Keratinocyte (primary cell): Measurements from ENCODE around the gene DCDC2. TPM values are rescaled to one million over a fixed set of nuclear protein-coding genes. Genes with fewer than 3 reads are reported as not detected.
A peak's percentile ranks its signal among the peaks of the same experiment; 100 is the strongest.

ENCODE experiments used
- DNase-seq: peaks from one replicate; pipeline ENCODE4 v3.0.0-alpha.2; 2011; ENCODE audit warnings: low read depth, missing footprints, low spot score
- FAIRE-seq: peaks from 2 replicates; lab custom pipeline; 2011; peaks lifted over from hg19 to GRCh38; lab: Jason Lieb, UNC
- H2AFZ ChIP-seq: 2 replicates; pipeline ENCODE4 v1.6.0; 2012; ENCODE audit warnings: low read length, control low read depth, inconsistent platforms; ENCODE audit not compliant: control insufficient read depth
- H3K27ac ChIP-seq: 2 replicates; pipeline ENCODE4 v1.5.1; 2011; ENCODE audit warnings: low read length; ENCODE audit not compliant: control insufficient read depth, insufficient read depth
- H3K27me3 ChIP-seq: 3 replicates; pipeline ENCODE4 v1.6.0; 2011; ENCODE audit warnings: low read length; ENCODE audit not compliant: control insufficient read depth, insufficient read depth; ENCODE audit errors: extremely low read depth
- H3K36me3 ChIP-seq, 2 experiments: 2 replicates in 1 of 2; 3 replicates in 1 of 2; pipeline ENCODE4 v1.5.1; 2011; ENCODE audit warnings: low read length in 2 of 2, mild to moderate bottlenecking in 1 of 2; ENCODE audit not compliant: control insufficient read depth in 2 of 2, insufficient read depth in 2 of 2; ENCODE audit errors: extremely low read depth in 1 of 2
- H3K4me1 ChIP-seq: 3 replicates; pipeline ENCODE4 v1.5.1; 2011; ENCODE audit warnings: low read length; ENCODE audit not compliant: control insufficient read depth, insufficient read depth; ENCODE audit errors: extremely low read depth
- H3K4me2 ChIP-seq: 3 replicates; pipeline ENCODE4 v1.6.0; 2011; ENCODE audit warnings: low read depth, low read length; ENCODE audit not compliant: control insufficient read depth, insufficient read depth; ENCODE audit errors: extremely low read depth
- H3K4me3 ChIP-seq, 3 experiments: fragments of 200-600 bp in 1 of 3; sonication (generic) in 1 of 3; 2 replicates in 2 of 3; 3 replicates in 1 of 3; pipeline ENCODE4 v1.5.1; 2011 to 2016; ENCODE audit warnings: low read length in 3 of 3, mild to moderate bottlenecking in 3 of 3, control low read depth in 2 of 3, inconsistent platforms in 1 of 3, low read depth in 1 of 3, mixed read lengths in 1 of 3, mixed run types in 1 of 3, moderate library complexity in 1 of 3; ENCODE audit not compliant: control insufficient read depth in 2 of 3, insufficient read depth in 2 of 3; ENCODE audit errors: extremely low read depth in 1 of 3
- H3K79me2 ChIP-seq: 2 replicates; pipeline ENCODE4 v1.6.0; 2012; ENCODE audit warnings: low read length; ENCODE audit not compliant: control insufficient read depth, insufficient read depth
- H3K9ac ChIP-seq: 3 replicates; pipeline ENCODE4 v1.6.0; 2011; ENCODE audit warnings: low read length; ENCODE audit not compliant: control insufficient read depth, insufficient read depth; ENCODE audit errors: extremely low read depth
- H3K9me1 ChIP-seq: 3 replicates; pipeline ENCODE4 v1.6.0; 2011; ENCODE audit warnings: low read length; ENCODE audit not compliant: control insufficient read depth, insufficient read depth; ENCODE audit errors: extremely low read depth
- H3K9me3 ChIP-seq: 2 replicates; pipeline ENCODE4 v1.5.1; 2012; ENCODE audit warnings: low read depth, low read length; ENCODE audit not compliant: control insufficient read depth
- H4K20me1 ChIP-seq: 3 replicates; pipeline ENCODE4 v1.6.0; 2011; ENCODE audit warnings: low read length; ENCODE audit not compliant: control insufficient read depth, insufficient read depth; ENCODE audit errors: extremely low read depth
- EZH2 ChIP-seq: IDR thresholded peaks from one replicate; pipeline ENCODE4 v1.6.1; 2012; ENCODE audit warnings: inconsistent platforms, mild to moderate bottlenecking, low read length, moderate library complexity
- dilution Hi-C: fragments of 300-500 bp; cut with MboI; formaldehyde crosslinking; loops from one replicate; pipeline ENCODE4 v1.7.0; 2020; ENCODE audit warnings: low sequenced_read_pairs; ENCODE audit not compliant: extremely low pct_ligation_motif_present
- polyA plus RNA-seq, 5 experiments: library from polyadenylated mRNA; depleted of rRNA in 3 of 5; stranded (reverse) in 3 of 5; stranded (forward) in 1 of 5; unstranded in 1 of 5; fragments of >200 nt; gene quantifications; 1 replicate in 1 of 5; 2 replicates in 3 of 5; 3 replicates in 1 of 5; pipeline versions ENCODE4 v1.2.1 to v1.2.3, GENCODE V29; 2011 to 2012; ENCODE audit warnings: missing spikeins in 2 of 5, low read depth in 1 of 5, low replicate concordance in 1 of 5
- TF ChIP-seq, protein P1 (sequence below), 3 experiments: IDR thresholded peaks in 1 of 3; conservative IDR thresholded peaks in 1 of 3; optimal IDR thresholded peaks in 1 of 3; 2 replicates in 2 of 3; 3 replicates in 1 of 3; pipeline versions ENCODE3 to v1.5.1; 2011; ENCODE audit warnings: low read length in 3 of 3, mild to moderate bottlenecking in 3 of 3, moderate library complexity in 2 of 3, control low read depth in 1 of 3, inconsistent platforms in 1 of 3; ENCODE audit not compliant: insufficient read depth in 2 of 3; ENCODE audit errors: extremely low read depth in 1 of 3

The DCDC2 gene
- polyA plus RNA-seq, 1 donor (not counting 4 experiments of a cell fraction or from before 2014, with no cell fraction given): 0.10 TPM

DNA sequence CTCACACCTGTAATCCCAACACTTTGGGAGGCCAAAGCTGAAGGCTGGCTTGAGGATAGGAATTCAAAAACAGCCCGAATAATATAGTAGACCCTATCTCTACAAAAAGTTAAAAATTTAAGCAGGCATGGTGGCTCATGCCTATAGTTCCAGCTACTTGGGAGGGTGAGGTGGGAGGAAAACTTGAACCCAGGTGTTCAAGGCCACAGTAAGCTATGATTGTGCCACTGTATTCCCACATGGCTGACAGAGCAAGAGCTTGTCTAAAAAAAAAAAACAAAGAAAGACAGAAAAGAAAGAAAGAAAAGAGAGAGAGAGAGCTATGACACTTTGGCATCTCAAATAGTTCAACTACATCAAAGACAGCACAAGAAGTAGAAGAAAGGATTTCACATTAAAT is 33.2 kb downstream of the DCDC2 start:
- no peaks in the 10 kb centered on the region for H3K9me1 ChIP-seq
- no peak overlapping the region for H3K4me3 ChIP-seq
- no peak overlapping the region for H2AFZ ChIP-seq
- no peak overlapping the region for H3K4me2 ChIP-seq
- dilution Hi-C loops: no loop called here
- no peak overlapping the region for H3K27ac ChIP-seq
- H3K9ac ChIP-seq: no peak overlapping the region
- TF ChIP-seq, protein P1, sequence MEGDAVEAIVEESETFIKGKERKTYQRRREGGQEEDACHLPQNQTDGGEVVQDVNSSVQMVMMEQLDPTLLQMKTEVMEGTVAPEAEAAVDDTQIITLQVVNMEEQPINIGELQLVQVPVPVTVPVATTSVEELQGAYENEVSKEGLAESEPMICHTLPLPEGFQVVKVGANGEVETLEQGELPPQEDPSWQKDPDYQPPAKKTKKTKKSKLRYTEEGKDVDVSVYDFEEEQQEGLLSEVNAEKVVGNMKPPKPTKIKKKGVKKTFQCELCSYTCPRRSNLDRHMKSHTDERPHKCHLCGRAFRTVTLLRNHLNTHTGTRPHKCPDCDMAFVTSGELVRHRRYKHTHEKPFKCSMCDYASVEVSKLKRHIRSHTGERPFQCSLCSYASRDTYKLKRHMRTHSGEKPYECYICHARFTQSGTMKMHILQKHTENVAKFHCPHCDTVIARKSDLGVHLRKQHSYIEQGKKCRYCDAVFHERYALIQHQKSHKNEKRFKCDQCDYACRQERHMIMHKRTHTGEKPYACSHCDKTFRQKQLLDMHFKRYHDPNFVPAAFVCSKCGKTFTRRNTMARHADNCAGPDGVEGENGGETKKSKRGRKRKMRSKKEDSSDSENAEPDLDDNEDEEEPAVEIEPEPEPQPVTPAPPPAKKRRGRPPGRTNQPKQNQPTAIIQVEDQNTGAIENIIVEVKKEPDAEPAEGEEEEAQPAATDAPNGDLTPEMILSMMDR (optimal IDR thresholded peaks at IDR 0.05 in 1 of 3, IDR thresholded peaks at IDR 0.05 in 1 of 3, conservative IDR thresholded peaks at IDR 0.05 in 1 of 3; ENCODE audit: extremely low read depth in 1 of 3, insufficient read depth in 2 of 3, low read length in 3 of 3): no peak
- no peak for TF ChIP-seq EZH2
- no peaks in the 10 kb centered on the region for H3K79me2 ChIP-seq
- no peaks in the 10 kb centered on the region for H3K27me3 ChIP-seq
- FAIRE-seq (no peak), DNase-seq (no peak)
- H3K4me1 ChIP-seq: peaks cover 12% of the 10 kb centered on the region
- no peaks in the 10 kb centered on the region for H3K9me3 ChIP-seq
- H4K20me1 ChIP-seq: no peaks in the 10 kb centered on the region
- no peaks in the 10 kb centered on the region for H3K36me3 ChIP-seq

GRCh38 chr6:24323632-24324337 is 34.1 kb downstream of the DCDC2 start:
- Histone ChIP-seq H3K4me2 (peak overlapping the region; percentile 11), H3K27me3 (no peaks in the 10 kb centered on the region), H3K9me3 (no peaks in the 10 kb centered on the region)

More at GRCh38 chr6:24323632-24324337, 34.1 kb downstream of the DCDC2 start:
- H3K4me3 ChIP-seq: no peak overlapping the region
- dilution Hi-C loops: no loop called here
- no peaks in the 10 kb centered on the region for H3K36me3 ChIP-seq
- no peaks in the 10 kb centered on the region for H3K79me2 ChIP-seq
- FAIRE-seq (no peak), DNase-seq (no peak)
- peaks cover 4% of the 10 kb centered on the region for H3K4me1 ChIP-seq
- no peaks in the 10 kb centered on the region for H4K20me1 ChIP-seq
- no peak for TF ChIP-seq EZH2
- TF ChIP-seq, protein P1 (optimal IDR thresholded peaks at IDR 0.05 in 1 of 3, IDR thresholded peaks at IDR 0.05 in 1 of 3, conservative IDR thresholded peaks at IDR 0.05 in 1 of 3; ENCODE audit: extremely low read depth in 1 of 3, insufficient read depth in 2 of 3, low read length in 3 of 3): no peak
- no peaks in the 10 kb centered on the region for H3K9me1 ChIP-seq
- no peak overlapping the region for H3K27ac ChIP-seq
- H2AFZ ChIP-seq: no peak overlapping the region
- no peak overlapping the region for H3K9ac ChIP-seq
